ENCODE data around the gene SCARF2.

DNA sequence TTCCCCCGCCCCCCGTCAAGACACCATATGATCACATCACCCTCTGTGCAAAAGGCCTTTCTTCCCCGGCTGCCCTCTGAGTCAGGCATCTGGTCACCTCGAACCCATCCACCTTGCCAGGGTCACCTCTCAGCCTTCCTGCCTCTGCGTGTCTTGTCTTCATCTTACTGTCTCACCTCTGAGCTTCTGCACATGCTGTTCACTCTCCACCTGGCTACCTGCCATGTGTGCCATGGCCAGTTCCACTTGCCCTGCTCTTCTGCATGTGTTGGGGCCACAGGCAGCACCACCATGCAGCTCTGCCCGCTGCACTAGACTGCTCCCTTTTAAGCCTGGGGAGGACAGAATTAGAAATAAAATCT lies 33.9 kb downstream of the SCARF2 start:
- TF ChIP-seq, protein P1, sequence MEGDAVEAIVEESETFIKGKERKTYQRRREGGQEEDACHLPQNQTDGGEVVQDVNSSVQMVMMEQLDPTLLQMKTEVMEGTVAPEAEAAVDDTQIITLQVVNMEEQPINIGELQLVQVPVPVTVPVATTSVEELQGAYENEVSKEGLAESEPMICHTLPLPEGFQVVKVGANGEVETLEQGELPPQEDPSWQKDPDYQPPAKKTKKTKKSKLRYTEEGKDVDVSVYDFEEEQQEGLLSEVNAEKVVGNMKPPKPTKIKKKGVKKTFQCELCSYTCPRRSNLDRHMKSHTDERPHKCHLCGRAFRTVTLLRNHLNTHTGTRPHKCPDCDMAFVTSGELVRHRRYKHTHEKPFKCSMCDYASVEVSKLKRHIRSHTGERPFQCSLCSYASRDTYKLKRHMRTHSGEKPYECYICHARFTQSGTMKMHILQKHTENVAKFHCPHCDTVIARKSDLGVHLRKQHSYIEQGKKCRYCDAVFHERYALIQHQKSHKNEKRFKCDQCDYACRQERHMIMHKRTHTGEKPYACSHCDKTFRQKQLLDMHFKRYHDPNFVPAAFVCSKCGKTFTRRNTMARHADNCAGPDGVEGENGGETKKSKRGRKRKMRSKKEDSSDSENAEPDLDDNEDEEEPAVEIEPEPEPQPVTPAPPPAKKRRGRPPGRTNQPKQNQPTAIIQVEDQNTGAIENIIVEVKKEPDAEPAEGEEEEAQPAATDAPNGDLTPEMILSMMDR (IDR thresholded peaks at IDR 0.05) = no peak
- TF ChIP-seq POLR2A (IDR thresholded peaks at IDR 0.05) = no peak

All from esophagus squamous epithelium (tissue), 4 donors.